Nephron (organoid): ENCODE data around the gene P2RY8.
"Not testable (repeated sequence)": the region's sequence is repeated elsewhere in the genome, so short reads cannot be mapped to it uniquely, and the experiment has no call there.

Source experiments
- H3K27ac Mint-ChIP-seq, 3 experiments: 2 replicates each; pipeline ENCODE4 v1.8.0; 2020; ENCODE audit warnings: mixed read lengths in 3 of 3, mild to moderate bottlenecking in 2 of 3, moderate library complexity in 1 of 3
- H3K27me3 Mint-ChIP-seq: 2 replicates; pipeline ENCODE4 v1.8.0; 2021; ENCODE audit warnings: low read depth, mild to moderate bottlenecking, moderate library complexity, mixed read lengths
- H3K36me3 Mint-ChIP-seq: 2 replicates; pipeline ENCODE4 v1.8.0; 2020; ENCODE audit warnings: low read depth, mixed read lengths
- H3K4me1 Mint-ChIP-seq: 2 replicates; pipeline ENCODE4 v1.8.0; 2020; ENCODE audit warnings: mixed read lengths
- H3K4me3 Mint-ChIP-seq, 3 experiments: 2 replicates each; pipeline ENCODE4 v1.8.0; 2020; ENCODE audit warnings: mild to moderate bottlenecking in 3 of 3, mixed read lengths in 3 of 3, moderate library complexity in 2 of 3
- H3K9me3 Mint-ChIP-seq: 2 replicates; pipeline ENCODE4 v1.8.0; 2020; ENCODE audit warnings: mixed read lengths
- TF ChIP-seq, protein P1 (sequence below), 3 experiments: fragments of 200-600 bp; sonication (generic); IDR thresholded peaks; one replicate each; pipeline ENCODE4 v1.5.0; 2021; ENCODE audit warnings: antibody characterized with exemption in 3 of 3; ENCODE audit not compliant: unreplicated experiment in 3 of 3

Gene P2RY8

DNA sequence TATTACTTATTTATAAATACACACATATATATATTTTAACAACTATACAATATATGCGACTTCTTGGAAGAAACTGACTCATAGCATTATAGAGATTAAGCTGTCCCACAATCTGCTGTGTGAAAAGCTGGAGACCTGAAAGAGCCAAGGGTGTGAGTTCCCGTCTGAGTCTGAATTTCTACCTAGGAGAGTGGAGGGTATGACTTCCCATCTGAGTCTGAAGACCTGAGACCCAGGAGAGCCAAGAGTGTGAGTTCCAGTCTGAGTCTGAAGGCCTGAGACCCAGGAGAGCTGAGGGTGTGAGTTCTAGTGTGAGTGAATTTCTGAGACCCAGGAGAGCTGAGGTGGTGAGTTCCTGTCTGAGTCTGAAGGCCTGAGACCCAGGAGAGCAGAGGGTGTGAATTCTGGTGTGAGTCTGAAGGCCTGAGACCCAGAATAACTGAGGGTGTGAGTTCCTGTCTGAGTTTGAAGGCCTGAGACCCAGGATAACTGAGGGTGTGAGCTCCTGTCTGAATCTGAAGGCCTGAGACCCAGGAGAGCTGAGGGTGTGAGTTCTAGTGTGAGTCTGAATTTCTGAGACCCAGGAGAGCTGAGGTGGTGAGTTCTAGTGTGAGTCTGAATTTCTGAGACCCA lies 8.9 kb upstream of the P2RY8 start:
- Mint-ChIP-seq H3K27me3 (peaks cover 4% of the 10 kb centered on the region), H3K36me3 (no peaks in the 10 kb centered on the region), H3K4me3 (no peak overlapping the region), H3K9me3 (peaks cover 5% of the 10 kb centered on the region), H3K27ac (no peak overlapping the region), H3K4me1 (no peaks in the 10 kb centered on the region)
- TF ChIP-seq, protein P1, sequence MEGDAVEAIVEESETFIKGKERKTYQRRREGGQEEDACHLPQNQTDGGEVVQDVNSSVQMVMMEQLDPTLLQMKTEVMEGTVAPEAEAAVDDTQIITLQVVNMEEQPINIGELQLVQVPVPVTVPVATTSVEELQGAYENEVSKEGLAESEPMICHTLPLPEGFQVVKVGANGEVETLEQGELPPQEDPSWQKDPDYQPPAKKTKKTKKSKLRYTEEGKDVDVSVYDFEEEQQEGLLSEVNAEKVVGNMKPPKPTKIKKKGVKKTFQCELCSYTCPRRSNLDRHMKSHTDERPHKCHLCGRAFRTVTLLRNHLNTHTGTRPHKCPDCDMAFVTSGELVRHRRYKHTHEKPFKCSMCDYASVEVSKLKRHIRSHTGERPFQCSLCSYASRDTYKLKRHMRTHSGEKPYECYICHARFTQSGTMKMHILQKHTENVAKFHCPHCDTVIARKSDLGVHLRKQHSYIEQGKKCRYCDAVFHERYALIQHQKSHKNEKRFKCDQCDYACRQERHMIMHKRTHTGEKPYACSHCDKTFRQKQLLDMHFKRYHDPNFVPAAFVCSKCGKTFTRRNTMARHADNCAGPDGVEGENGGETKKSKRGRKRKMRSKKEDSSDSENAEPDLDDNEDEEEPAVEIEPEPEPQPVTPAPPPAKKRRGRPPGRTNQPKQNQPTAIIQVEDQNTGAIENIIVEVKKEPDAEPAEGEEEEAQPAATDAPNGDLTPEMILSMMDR (IDR thresholded peaks at IDR 0.05; ENCODE audit: unreplicated experiment in 3 of 3): no peak

DNA sequence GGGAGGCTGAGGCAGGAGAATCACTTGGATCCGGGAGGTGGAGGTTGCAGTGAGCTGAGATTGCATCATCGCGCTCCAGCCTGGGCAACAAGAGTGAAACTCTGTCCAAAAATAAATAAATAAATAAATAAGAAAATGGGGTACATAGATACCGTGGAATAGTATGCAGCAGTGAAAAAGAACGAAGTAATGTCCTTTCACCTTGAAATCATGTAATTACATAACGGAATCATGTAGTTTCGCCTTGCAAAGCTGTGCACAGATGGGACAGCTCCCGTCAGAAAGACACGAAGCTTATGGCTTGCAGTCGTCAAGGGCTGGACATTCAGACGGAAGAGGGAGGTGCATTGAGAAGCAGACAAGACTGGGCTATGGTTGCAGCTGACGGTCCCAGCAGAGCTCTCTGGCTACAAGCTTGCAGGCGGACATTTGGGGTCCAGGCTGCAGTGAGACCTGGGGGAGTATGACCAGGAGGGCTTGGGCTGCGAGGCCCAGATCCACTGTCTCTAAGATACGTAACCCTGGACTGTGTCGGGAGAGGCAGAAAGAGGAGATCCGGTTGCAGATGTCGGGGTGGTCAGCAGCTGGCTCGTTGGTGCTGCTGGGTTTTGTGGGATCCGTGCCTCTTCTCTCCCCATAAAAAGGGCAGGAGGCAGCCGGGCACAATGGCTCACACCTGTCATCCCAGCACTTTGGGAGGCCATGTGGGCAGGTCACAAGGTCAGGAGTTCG lies 6.2 kb upstream of the P2RY8 start:
- H3K27me3 Mint-ChIP-seq: peaks cover 10% of the 10 kb centered on the region
- no peaks in the 10 kb centered on the region for H3K36me3 Mint-ChIP-seq
- H3K4me1 Mint-ChIP-seq: no peaks in the 10 kb centered on the region
- TF ChIP-seq, protein P1 (IDR thresholded peaks at IDR 0.05; ENCODE audit: unreplicated experiment in 3 of 3): no peak
- H3K9me3 Mint-ChIP-seq: no peaks in the 10 kb centered on the region
- no peak overlapping the region for H3K27ac Mint-ChIP-seq
- H3K4me3 Mint-ChIP-seq: no peak overlapping the region

DNA sequence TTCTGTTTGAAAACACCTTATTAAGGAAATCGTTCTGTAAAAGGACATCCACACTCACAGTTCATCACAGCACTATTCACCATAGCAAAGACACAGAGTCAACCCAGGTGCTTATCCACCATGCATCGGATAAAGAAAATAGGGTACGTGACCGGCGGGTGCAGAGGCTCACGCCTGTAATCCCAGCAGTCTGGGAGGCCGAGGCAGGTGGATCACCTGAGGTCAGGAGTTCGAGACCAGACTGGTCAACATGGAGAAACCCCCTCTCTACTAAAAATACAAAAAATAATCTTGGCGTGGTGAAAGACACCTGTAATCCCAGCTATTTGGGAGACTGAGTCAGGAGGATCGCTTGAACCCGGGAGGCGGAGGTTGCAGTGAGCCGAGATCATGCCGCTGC lies 2.2 kb upstream of the P2RY8 start:
- not testable (repeated sequence) for H3K9me3 Mint-ChIP-seq, H3K4me3 Mint-ChIP-seq, H3K4me1 Mint-ChIP-seq, H3K36me3 Mint-ChIP-seq, H3K27ac Mint-ChIP-seq
- peaks cover 14% of the 10 kb centered on the region for H3K27me3 Mint-ChIP-seq

DNA sequence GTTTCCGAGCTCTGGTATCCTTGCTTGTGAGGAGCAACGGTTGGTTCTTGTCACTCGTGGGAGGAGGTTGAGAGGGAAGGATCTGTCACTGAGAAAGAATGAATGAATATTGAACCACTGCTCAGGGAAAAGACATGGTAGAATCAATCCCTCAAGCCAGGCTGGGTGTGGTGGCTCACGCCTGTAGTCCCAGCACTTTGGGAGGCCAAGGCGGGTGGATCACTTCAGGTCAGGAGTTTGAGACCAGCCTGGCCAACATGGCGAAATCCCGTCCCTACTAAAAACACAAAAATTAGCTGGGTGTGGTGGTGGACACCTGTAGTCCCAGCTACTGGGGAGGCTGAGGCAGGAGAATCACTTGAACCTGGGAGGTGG lies 718 bp upstream of the P2RY8 start:
- not testable (repeated sequence) for H3K4me1 Mint-ChIP-seq, H3K4me3 Mint-ChIP-seq, H3K27ac Mint-ChIP-seq, H3K36me3 Mint-ChIP-seq, H3K9me3 Mint-ChIP-seq, H3K27me3 Mint-ChIP-seq

DNA sequence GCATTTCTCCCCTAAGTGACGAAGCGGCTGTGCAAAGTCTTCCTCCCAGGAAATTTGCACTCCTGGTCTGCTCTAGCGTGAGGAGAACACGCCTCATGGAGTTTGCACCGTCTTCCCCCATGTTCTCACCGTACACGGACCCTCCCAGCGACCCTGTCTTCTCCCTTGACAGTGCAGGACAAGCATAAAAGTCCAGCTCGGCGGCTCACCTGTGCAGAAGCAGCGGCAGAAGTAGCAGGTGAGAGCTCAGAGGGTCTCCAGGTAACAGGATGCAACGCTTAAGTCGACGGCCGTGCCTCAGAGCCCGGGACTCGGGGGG lies 314 bp downstream of the P2RY8 start:
- Mint-ChIP-seq H3K36me3 (no peaks in the 10 kb centered on the region), H3K4me3 (no peak overlapping the region), H3K27me3 (peaks cover 9% of the 10 kb centered on the region), H3K9me3 (no peaks in the 10 kb centered on the region), H3K27ac (no peak overlapping the region), H3K4me1 (no peaks in the 10 kb centered on the region)
- TF ChIP-seq, protein P1 (IDR thresholded peaks at IDR 0.05; ENCODE audit: unreplicated experiment in 3 of 3): no peak

DNA sequence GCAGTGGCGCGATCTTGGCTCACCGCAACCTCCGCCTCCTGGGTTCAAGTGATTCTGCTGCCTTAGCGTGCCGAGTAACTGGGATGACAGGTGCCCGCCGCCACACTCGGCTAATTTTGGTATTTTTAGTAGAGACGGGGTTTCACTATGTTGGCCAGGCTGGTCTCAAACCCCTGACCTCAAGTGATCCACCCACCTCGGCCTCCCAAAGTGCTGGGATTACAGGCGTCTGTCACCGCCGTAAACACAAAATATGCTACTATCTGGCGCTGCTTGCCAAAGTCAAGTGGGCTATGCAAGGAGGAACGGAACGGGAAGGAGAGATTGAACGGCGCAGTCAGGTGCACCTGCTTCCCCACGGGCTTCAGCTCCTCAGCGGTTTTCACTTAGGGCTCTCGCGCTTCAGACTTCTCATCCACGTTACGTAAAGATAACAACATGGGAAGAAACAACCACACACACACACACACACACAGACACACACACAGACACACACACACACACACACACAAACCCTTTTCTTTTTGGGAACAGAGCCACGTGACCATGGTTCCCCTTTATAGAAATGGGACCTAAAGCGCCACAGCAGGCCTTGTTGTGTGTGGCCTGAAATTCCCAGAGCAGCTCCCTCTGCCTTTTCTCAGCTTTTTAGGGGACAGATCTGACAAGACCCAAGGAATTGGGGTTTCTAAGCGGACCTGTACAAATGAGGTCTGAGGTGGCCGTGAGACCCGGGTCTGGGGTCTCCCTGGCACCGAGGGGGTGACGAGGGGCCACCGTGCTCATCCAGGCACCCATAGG lies 1.5 kb downstream of the P2RY8 start:
- peaks cover 9% of the 10 kb centered on the region for H3K27me3 Mint-ChIP-seq
- H3K4me1 Mint-ChIP-seq: no peaks in the 10 kb centered on the region
- H3K36me3 Mint-ChIP-seq: no peaks in the 10 kb centered on the region
- H3K9me3 Mint-ChIP-seq: no peaks in the 10 kb centered on the region
- no peak overlapping the region for H3K27ac Mint-ChIP-seq
- TF ChIP-seq, protein P1 (IDR thresholded peaks at IDR 0.05; ENCODE audit: unreplicated experiment in 3 of 3): no peak
- no peak overlapping the region for H3K4me3 Mint-ChIP-seq
